Hematopoietic multipotent progenitor cell (in vitro differentiated cells): ENCODE results near the gene PRKCA. TPM values are rescaled to one million over a fixed set of nuclear protein-coding genes. Genes with fewer than 3 reads are reported as not detected.

Experiments used
- DNase-seq, 3 donors: peaks; one replicate each; pipeline ENCODE4 v3.0.0-alpha.2; 2011 to 2015; ENCODE audit warnings: low read depth in 2 of 3, low spot score in 2 of 3
- small RNA-seq: library from RNA; depleted of rRNA; stranded (forward); fragments of <200 nt; gene quantifications from one replicate; pipeline ENCODE3, GENCODE V24; 2012
- total RNA-seq: library from RNA; depleted of rRNA; stranded (reverse); fragments of >200 nt; gene quantifications from one replicate; pipeline ENCODE4 v1.2.3, GENCODE V29; 2012

PRKCA gene
- total RNA-seq, 1 donor = 0.54 TPM

- DNase-seq = no peak
Observed at GRCh38 chr17:66839616-66840015, 537.2 kb downstream of the PRKCA start.

- DNase-seq = no peak
Observed at GRCh38 chr17:66840061-66840460, 537.6 kb downstream of the PRKCA start.

GRCh38 chr17:66841328-66841727 is 538.9 kb downstream of the PRKCA start:
- no peak for DNase-seq

GRCh38 chr17:66841744-66842143 is 539.3 kb downstream of the PRKCA start:
- DNase-seq = no peak

- no peak for DNase-seq
Observed at GRCh38 chr17:66842505-66842904, 540.1 kb downstream of the PRKCA start.

- DNase-seq = no peak
Observed at GRCh38 chr17:66842959-66843358, 540.5 kb downstream of the PRKCA start.

GRCh38 chr17:66843627-66844026 is 541.2 kb downstream of the PRKCA start:
- no peak for DNase-seq

- no peak for DNase-seq
Observed at GRCh38 chr17:66847704-66848103, 545.3 kb downstream of the PRKCA start.

GRCh38 chr17:66848496-66848895 is 546.1 kb downstream of the PRKCA start:
- no peak for DNase-seq

- no peak for DNase-seq
Observed at GRCh38 chr17:66849032-66849655, 546.7 kb downstream of the PRKCA start.

- no peak for DNase-seq
Observed at GRCh38 chr17:66849851-66850580, 547.6 kb downstream of the PRKCA start.

GRCh38 chr17:66850692-66851091 is 548.3 kb downstream of the PRKCA start:
- DNase-seq = no peak

GRCh38 chr17:66855204-66855603 is 552.8 kb downstream of the PRKCA start:
- no peak for DNase-seq

GRCh38 chr17:66858226-66859083 is 556.0 kb downstream of the PRKCA start:
- no peak for DNase-seq

- DNase-seq = no peak
Observed at GRCh38 chr17:66859353-66859752, 556.9 kb downstream of the PRKCA start.

GRCh38 chr17:66860204-66860603 is 557.8 kb downstream of the PRKCA start:
- DNase-seq = no peak

Small RNAs within 50 kb of the gene (small RNA-seq; reads per million reads assigned to genes)
- not detected for gene MIR634
- not detected for gene RN7SL735P
- gene RNA5SP444 = not detected
- gene RNA5SP445 = not detected
- gene RNU6-928P = not detected

Other genes with a start within 250 kb of the PRKCA start
- 1.1 TPM for gene CEP112, start 110.5 kb upstream of the PRKCA start, total RNA-seq
- gene APOH, start 73.2 kb upstream of the PRKCA start, total RNA-seq = not detected